ENCODE data around the gene GRIK4. TPM values are rescaled to one million over a fixed set of nuclear protein-coding genes. Genes with fewer than 3 reads are reported as not detected.

The GRIK4 gene
- total and polyA plus RNA-seq, 9 of the 15 experiments (the other 6 are each of a cell fraction or from before 2014, with no cell fraction given): not detected

- DNase-seq (ENCODE audit: extremely low read depth in 1 of 4, low spot score in 3 of 4) (no peak), ATAC-seq (no peak), FAIRE-seq (no peak)
- Histone ChIP-seq H2AFZ (ENCODE audit: low read depth, low read length) (no peak overlapping the region), H3K36me3 (ENCODE audit: control insufficient read depth, insufficient read depth, low read length) (no peaks in the 10 kb centered on the region), H3K9me3 (replicated peaks; ENCODE audit: control insufficient read depth, insufficient read depth, low read depth, low read length) (no peaks in the 10 kb centered on the region), H3K9me1 (ENCODE audit: control insufficient read depth, insufficient read depth, low read length) (no peaks in the 10 kb centered on the region), H3K4me2 (ENCODE audit: insufficient read depth, low read length) (no peak overlapping the region), H3K79me2 (ENCODE audit: control insufficient read depth, insufficient read depth, low read length) (no peaks in the 10 kb centered on the region), H3K9ac (ENCODE audit: insufficient read depth in 1 of 2, low read depth in 2 of 2, low read length in 2 of 2) (no peak overlapping the region), H3K27me3 (ENCODE audit: control insufficient read depth in 2 of 2, insufficient read depth in 2 of 2, low read length in 2 of 2) (peaks cover 0 to 45% of the 10 kb centered on the region in 2 experiments; a peak in 2 of 5 replicates), H3K4me1 (replicated peaks in 1 of 2; ENCODE audit: control insufficient read depth in 2 of 2, insufficient read depth in 2 of 2, low read length in 2 of 2) (no peaks in the 10 kb centered on the region; a peak in 1 of 5 replicates), H3K4me3 (no peak overlapping the region), H3K27ac (ENCODE audit: extremely low read depth, low read depth, low read length) (no peak overlapping the region), H4K20me1 (replicated peaks; ENCODE audit: control insufficient read depth, insufficient read depth, low read length) (peaks cover under 1% of the 10 kb centered on the region; the same call in 1 of the 2 replicates)
- POLR2A ChIA-PET: interaction anchor here (0.5 to 1.2 kb wide), 2 partner anchors 10 to 12 kb away, joined by 3 read pairs; no protein-coding TSS in a partner anchor
- intact Hi-C loops (cut with micrococcal nuclease): no loop called here
- CTCF ChIA-PET (ENCODE audit: low intra/inter-chr PET ratio): no interaction called here
- in situ Hi-C loops (cut with MboI): no loop called here
- no TSS peak for BruUV-seq (replicated peaks)
- 0% methylated on average over 7 of the region's 7 CpGs for WGBS (ENCODE audit: insufficient coverage, low coverage, missing lambda C conversion rate)
- TF ChIP-seq E2F3 (CRISPR knock-in tag; IDR thresholded peaks at IDR 0.05) (no peak), ZNF184 (CRISPR knock-in tag; IDR thresholded peaks at IDR 0.05) (no peak), TSHZ1 (CRISPR knock-in tag; IDR thresholded peaks at IDR 0.05) (no peak), HOMEZ (CRISPR knock-in tag; IDR thresholded peaks at IDR 0.05) (no peak), TAF1 (IDR thresholded peaks at IDR 0.05; ENCODE audit: control insufficient read depth, extremely low read depth, insufficient read depth, low read length, severe bottlenecking) (no peak), ZFP91 (CRISPR knock-in tag; IDR thresholded peaks at IDR 0.05) (no peak), ARID1B (IDR thresholded peaks at IDR 0.05) (no peak), TEAD1 (CRISPR knock-in tag; IDR thresholded peaks at IDR 0.05) (no peak)
- TF ChIP-seq, protein P1, sequence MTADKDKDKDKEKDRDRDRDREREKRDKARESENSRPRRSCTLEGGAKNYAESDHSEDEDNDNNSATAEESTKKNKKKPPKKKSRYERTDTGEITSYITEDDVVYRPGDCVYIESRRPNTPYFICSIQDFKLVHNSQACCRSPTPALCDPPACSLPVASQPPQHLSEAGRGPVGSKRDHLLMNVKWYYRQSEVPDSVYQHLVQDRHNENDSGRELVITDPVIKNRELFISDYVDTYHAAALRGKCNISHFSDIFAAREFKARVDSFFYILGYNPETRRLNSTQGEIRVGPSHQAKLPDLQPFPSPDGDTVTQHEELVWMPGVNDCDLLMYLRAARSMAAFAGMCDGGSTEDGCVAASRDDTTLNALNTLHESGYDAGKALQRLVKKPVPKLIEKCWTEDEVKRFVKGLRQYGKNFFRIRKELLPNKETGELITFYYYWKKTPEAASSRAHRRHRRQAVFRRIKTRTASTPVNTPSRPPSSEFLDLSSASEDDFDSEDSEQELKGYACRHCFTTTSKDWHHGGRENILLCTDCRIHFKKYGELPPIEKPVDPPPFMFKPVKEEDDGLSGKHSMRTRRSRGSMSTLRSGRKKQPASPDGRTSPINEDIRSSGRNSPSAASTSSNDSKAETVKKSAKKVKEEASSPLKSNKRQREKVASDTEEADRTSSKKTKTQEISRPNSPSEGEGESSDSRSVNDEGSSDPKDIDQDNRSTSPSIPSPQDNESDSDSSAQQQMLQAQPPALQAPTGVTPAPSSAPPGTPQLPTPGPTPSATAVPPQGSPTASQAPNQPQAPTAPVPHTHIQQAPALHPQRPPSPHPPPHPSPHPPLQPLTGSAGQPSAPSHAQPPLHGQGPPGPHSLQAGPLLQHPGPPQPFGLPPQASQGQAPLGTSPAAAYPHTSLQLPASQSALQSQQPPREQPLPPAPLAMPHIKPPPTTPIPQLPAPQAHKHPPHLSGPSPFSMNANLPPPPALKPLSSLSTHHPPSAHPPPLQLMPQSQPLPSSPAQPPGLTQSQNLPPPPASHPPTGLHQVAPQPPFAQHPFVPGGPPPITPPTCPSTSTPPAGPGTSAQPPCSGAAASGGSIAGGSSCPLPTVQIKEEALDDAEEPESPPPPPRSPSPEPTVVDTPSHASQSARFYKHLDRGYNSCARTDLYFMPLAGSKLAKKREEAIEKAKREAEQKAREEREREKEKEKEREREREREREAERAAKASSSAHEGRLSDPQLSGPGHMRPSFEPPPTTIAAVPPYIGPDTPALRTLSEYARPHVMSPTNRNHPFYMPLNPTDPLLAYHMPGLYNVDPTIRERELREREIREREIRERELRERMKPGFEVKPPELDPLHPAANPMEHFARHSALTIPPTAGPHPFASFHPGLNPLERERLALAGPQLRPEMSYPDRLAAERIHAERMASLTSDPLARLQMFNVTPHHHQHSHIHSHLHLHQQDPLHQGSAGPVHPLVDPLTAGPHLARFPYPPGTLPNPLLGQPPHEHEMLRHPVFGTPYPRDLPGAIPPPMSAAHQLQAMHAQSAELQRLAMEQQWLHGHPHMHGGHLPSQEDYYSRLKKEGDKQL (CRISPR knock-in tag; IDR thresholded peaks at IDR 0.05; ENCODE audit: borderline replicate concordance): no peak
Observed at GRCh38 chr11:120896687-120897086, 385.1 kb downstream of the GRIK4 start.

All from K562 (cell line).